DMS 273 (cell line): Measurements from ENCODE around the gene SQOR.
"Not testable (repeated sequence)": the region's sequence is repeated elsewhere in the genome, so short reads cannot be mapped to it uniquely, and the experiment has no call there.

Experiments used
- DNase-seq: peaks from one replicate; lab custom pipeline; 2025; ENCODE audit not compliant: unreplicated experiment; lab: John Stamatoyannopoulos, UW

Gene SQOR

DNA sequence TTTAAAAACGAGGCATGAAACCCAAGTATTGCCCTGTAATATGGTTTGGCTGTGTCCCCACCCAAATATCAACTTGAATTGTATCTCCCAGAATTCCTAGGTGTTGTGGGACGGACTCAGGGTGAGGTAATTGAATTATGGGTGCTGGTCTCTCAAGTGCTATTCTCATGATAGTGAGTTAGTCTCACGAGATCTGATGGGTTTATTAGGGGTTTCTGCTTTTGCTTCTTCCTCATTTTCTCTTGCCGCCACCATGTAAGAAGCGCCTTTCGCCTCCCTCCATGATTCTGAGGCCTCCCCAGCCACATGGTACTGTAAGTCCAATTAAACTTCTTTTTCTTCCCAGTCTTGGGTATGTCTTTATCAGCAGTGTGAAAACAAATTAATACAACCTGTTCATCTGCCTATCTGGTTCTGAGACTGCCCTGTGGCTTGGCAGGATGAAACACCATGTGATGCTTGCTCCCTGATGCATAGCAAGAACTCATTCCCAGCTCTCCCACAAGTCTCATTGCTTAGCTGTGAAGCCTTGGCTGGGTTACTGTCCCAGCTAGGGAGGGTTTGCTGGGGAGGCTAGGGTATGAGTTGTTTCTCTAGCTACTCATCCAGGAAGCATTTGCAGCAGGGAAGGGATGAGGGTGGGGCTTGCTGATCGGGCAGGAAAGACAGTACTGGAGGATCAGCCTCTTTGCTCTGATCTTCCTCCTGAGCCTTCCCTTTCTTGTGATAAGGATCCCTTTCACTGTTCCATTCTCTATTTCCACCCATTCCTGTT is 3.7 kb upstream of the SQOR start:
- no peak for DNase-seq

GRCh38 chr15:45631776-45632175 is 3.1 kb upstream of the SQOR start:
- no peak for DNase-seq

DNA sequence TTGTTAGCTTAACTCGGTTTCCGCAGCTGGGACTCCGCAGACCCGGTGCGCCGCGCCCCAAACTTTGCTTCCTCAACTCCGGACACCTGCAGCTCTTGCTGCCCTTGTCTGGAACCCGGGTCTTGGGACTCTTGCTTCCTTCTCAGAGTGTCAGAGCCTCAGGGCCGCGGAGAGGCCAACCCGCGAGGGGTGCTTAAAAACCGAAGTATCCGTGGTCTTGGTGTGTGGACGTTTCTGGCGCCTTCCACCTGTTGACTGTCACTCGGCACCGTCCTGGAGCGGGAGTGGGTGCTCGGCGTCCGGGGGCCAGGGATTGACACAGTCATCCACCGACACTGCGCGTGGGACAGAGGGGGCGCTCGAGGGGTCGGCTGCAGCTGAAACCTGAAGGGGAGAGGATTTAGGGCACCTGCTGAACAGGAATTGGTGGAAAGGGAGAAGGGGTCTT is 386 bp downstream of the SQOR start:
- DNase-seq = peak; percentile 62

DNA sequence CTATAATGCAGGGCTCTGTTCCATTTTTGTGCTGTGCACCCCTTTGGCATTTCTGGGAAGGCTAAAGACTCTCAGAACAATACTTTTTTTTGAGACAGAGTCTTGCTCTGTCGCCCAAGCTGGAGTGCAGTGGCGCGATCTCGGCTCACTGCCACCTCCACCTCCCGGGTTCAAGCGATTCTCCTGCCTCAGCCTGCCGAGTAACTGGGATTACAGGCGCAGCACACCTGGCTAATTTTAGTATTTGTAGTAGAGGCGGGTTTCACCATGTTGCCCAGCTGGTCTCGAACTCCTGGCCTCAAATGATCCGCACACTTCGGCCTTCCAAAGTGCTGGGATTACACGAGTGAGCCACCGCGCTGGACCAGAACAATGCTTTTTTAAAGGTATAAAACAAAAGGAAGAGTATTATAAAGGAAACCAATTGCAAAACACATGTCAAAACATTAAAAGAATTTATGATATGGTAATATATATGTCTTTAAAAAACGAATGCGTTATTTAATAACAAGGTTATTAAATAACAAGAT is 999 bp downstream of the SQOR start:
- DNase-seq = no peak

GRCh38 chr15:45637141-45637540 is 2.3 kb downstream of the SQOR start:
- no peak for DNase-seq

DNA sequence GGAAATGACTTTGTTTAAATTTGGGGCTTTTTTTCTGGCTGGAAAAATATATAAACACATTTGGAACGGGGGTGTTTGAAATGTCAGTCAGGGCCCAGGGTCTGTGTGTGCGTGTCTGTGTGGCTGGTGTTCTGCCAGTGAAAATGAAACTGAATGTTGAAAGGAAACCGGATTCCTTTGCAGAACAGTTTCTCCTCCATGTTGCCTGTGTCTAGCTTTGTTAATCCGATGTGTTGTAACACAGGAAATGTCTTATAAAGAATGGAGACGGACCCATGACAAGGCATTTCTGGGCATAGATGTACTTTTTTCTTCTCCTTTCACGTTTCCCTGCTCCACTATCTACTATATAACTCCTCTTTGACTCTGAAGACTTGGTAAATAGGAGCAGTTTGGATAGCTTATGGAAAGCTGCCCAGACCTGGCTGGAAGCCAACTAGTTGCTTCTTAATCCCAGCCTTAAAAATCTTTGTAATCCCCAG is 2.8 kb downstream of the SQOR start:
- peak; percentile 60 for DNase-seq

DNA sequence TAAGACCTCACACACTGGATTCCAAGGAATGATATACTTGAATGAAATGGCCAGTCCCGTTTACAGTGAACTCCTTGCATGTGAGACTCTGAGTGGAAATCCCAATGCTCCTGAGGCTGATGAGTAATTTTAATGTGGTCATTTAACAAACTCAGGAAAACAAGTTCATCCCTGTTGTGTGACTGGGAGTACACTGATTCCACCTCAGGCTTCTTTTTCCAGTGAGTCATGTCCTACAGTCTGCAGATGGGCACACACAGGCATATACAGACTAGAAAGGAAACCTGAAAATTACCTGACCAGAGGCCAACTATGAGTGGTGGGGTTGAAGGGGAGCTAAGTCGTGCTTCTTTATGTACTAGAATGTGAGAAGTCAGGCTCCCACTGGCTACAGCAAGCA is 5.8 kb downstream of the SQOR start:
- DNase-seq = no peak

GRCh38 chr15:45641374-45641781 is 6.5 kb downstream of the SQOR start:
- no peak for DNase-seq

GRCh38 chr15:45641999-45642932 is 7.4 kb downstream of the SQOR start:
- DNase-seq = no peak

GRCh38 chr15:45644437-45644836 is 9.6 kb downstream of the SQOR start:
- DNase-seq = no peak

- DNase-seq = no peak
Observed at GRCh38 chr15:45645026-45645980, 10.5 kb downstream of the SQOR start.

- no peak for DNase-seq
Observed at GRCh38 chr15:45646220-45646619, 11.4 kb downstream of the SQOR start.

GRCh38 chr15:45647828-45648227 is 13.0 kb downstream of the SQOR start:
- no peak for DNase-seq

- no peak for DNase-seq
Observed at GRCh38 chr15:45648521-45649200, 13.8 kb downstream of the SQOR start.

GRCh38 chr15:45650007-45650406 is 15.2 kb downstream of the SQOR start:
- not testable (repeated sequence) for DNase-seq

DNA sequence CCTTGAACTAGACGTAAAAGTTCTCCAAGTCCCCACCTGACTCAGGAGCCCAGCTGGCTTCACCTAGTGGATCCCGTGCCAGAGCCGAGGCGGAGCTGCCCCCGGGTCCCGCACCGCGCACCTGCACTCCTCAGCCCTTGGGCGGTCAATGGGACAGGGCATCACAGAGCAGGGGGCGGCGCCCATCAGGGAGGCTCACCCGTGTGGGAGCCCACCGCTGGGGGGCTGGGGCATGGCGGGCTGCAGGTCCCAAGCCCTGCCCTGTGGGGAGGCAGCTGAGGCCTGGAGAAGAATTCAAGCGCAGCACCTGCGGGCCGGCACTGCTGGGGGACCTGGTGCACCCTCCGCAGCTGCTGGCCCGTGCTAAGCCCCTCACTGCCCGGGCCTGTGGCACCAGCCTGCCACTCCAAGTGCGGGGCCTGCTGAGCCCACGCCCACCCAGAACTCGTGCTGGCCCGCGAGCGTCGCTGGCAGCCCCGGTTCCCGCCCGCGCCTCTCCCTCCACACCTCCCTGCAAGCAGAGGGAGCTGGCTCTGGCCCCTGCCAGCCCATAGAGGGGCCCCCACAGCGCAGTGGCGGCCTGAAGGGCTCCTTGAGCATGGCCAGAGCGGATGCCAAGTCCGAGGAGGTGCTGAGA is 16.2 kb downstream of the SQOR start:
- DNase-seq = no peak

GRCh38 chr15:45653702-45654424 is 19.0 kb downstream of the SQOR start:
- no peak for DNase-seq

DNA sequence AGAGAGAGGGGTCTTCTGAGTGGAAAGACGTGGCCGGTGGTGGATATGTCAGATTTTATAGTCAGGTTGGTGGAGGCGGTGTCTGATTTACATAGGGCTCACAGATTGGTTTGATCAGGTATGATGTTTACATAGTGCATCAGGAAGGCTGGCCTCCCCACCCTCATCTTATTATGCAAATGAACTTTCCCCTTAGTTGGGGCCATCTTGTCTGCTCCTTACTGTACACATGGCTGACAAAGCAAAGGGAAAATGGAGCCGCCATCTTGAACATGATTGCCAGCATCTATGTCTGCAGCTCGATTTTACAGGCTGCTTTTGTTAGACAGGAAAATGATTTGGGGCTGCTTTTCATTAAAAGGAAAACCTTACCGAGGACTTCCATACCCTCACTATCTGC is 19.9 kb downstream of the SQOR start:
- no peak for DNase-seq

DNA sequence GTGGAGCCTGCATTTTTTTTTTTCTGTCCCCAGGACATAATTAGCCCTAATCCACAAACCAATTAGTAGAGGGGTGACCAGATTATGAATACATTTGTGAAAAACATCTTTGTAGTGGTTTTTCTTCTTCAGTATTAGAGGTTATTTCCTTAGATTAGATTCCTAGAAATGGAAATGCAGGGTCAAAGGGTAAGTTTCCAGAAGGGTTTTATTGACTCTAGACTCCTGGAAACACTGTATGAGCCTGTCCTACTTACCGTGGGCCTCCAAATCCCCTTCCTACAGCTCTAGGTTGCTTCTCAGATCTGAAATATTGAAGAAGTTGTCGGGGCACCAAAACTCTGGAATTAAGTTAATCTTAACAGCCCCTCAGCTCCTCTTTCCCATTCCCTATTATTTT is 22.4 kb downstream of the SQOR start:
- no peak for DNase-seq
